Measurements from ENCODE around the gene ZNF106.

GRCh38 chr15:42448281-42448680, 42.7 kb downstream of the ZNF106 start:
- TF ChIP-seq CTCF (IDR thresholded peaks at IDR 0.05; ENCODE audit: low read depth, low read length) (no peak), POLR2A (IDR thresholded peaks at IDR 0.05; ENCODE audit: extremely low read depth, insufficient read length) (no peak), MAX (IDR thresholded peaks at IDR 0.05; ENCODE audit: low read depth, low read length) (no peak), MYC (IDR thresholded peaks at IDR 0.05; ENCODE audit: low read depth, low read length) (no peak)

All from NB4 (cell line).